HCT116 (cell line): Measurements from ENCODE around the gene CTDSP1.

ENCODE experiments used
- CBX3 ChIP-seq: IDR thresholded peaks from 2 replicates; pipeline ENCODE4 v1.6.1; 2012; ENCODE audit warnings: low read depth
- EZH2 ChIP-seq: fragments of 200-600 bp; sonication (generic); IDR thresholded peaks from 2 replicates; pipeline ENCODE4 v1.6.1; 2017; ENCODE audit warnings: antibody characterized with exemption, mixed run types
- JUND ChIP-seq: IDR thresholded peaks from 2 replicates; pipeline ENCODE4 v1.6.1; 2012
- POLR2A ChIP-seq: IDR thresholded peaks from 2 replicates; pipeline ENCODE4 v1.7.0; 2011; ENCODE audit warnings: borderline replicate concordance; ENCODE audit not compliant: insufficient read depth, insufficient read length; ENCODE audit errors: extremely low read depth
- POLR2AphosphoS5 ChIP-seq: IDR thresholded peaks from 2 replicates; pipeline ENCODE4 v1.6.1; 2011; ENCODE audit warnings: mild to moderate bottlenecking, low read depth, low read length, moderate library complexity
- RAD21 ChIP-seq: IDR thresholded peaks from 2 replicates; pipeline ENCODE4 v1.6.1; 2012; ENCODE audit warnings: low read depth, mild to moderate bottlenecking
- SIN3A ChIP-seq: IDR thresholded peaks from 2 replicates; pipeline ENCODE4 v1.6.1; 2012; ENCODE audit warnings: low read depth
- SP1 ChIP-seq: IDR thresholded peaks from 2 replicates; pipeline ENCODE4 v1.6.1; 2012; ENCODE audit warnings: low read depth
- ZFX ChIP-seq: fragments of 450-650 bp; IDR thresholded peaks from 2 replicates; pipeline ENCODE4 v1.6.1; 2017
- ZNF274 ChIP-seq: fragments of 200-500 bp; sonication (Bioruptor generic); IDR thresholded peaks from 2 replicates; pipeline ENCODE4 v1.6.1; 2014; ENCODE audit warnings: mild to moderate bottlenecking, low read depth, low read length, inconsistent platforms
- TF ChIP-seq, protein P1 (sequence below), 3 experiments: fragments of 200-600 bp in 1 of 3; sonication (generic) in 1 of 3; IDR thresholded peaks in 2 of 3; conservative IDR thresholded peaks in 1 of 3; 2 replicates each; pipeline ENCODE4 v1.5.1; 2012 to 2017; ENCODE audit warnings: low read depth in 2 of 3, low read length in 2 of 3, antibody characterized with exemption in 1 of 3, borderline replicate concordance in 1 of 3, control low read depth in 1 of 3, mild to moderate bottlenecking in 1 of 3, mixed read lengths in 1 of 3, mixed run types in 1 of 3, moderate library complexity in 1 of 3; ENCODE audit not compliant: insufficient read depth in 1 of 3
- TF ChIP-seq, protein P2 (sequence below): IDR thresholded peaks from 2 replicates; pipeline ENCODE4 v1.6.1; 2012
- TF ChIP-seq, protein P3 (sequence below): IDR thresholded peaks from 2 replicates; pipeline ENCODE4 v1.6.1; 2012; ENCODE audit warnings: low read depth
- TF ChIP-seq, protein P4 (sequence below): IDR thresholded peaks from 2 replicates; pipeline ENCODE4 v1.6.1; 2012

DNA sequence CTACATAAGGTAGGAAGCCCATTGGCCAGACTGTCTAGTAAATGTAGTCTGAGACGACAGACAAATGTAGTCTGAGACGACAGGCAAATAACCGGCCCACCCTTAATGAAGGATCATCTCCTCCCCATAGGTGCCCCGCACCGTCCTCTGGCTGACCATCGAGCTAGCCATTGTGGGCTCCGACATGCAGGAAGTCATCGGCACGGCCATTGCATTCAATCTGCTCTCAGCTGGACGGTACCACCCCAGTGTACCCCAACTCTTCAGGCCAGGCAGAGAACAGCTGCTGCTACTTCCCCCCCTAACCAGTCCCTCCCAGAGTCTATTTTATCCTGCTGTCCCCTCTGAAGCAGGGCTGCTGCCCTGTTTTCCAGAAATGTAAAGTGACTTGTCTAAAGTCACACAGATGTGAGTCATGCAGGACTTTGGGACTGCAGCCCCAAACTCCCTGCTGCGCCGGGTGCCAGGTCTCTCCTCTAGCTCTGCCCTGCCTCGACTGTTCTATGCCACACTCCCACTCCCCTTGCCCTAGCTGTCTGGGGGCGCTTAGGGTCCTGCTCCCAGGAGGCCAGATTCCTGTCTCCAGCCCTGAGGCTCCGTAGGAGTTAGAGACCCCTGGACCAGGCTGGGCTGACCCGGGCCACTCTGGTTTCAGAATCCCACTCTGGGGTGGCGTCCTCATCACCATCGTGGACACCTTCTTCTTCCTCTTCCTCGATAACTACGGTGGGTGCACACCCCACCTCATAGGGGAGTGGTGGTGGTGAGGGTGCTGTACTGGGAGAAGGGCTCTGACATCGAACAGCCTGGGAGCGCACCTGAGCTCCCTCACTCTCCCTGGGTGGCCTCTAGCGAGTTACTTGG, 12.9 kb upstream of the CTDSP1 start:
- TF ChIP-seq SIN3A (no peak), ZNF274 (no peak), SP1 (no peak), CBX3 (no peak), POLR2A (no peak), ZFX (no peak), JUND (no peak), POLR2AphosphoS5 (no peak), RAD21 (no peak), EZH2 (no peak)
- TF ChIP-seq, protein P1, sequence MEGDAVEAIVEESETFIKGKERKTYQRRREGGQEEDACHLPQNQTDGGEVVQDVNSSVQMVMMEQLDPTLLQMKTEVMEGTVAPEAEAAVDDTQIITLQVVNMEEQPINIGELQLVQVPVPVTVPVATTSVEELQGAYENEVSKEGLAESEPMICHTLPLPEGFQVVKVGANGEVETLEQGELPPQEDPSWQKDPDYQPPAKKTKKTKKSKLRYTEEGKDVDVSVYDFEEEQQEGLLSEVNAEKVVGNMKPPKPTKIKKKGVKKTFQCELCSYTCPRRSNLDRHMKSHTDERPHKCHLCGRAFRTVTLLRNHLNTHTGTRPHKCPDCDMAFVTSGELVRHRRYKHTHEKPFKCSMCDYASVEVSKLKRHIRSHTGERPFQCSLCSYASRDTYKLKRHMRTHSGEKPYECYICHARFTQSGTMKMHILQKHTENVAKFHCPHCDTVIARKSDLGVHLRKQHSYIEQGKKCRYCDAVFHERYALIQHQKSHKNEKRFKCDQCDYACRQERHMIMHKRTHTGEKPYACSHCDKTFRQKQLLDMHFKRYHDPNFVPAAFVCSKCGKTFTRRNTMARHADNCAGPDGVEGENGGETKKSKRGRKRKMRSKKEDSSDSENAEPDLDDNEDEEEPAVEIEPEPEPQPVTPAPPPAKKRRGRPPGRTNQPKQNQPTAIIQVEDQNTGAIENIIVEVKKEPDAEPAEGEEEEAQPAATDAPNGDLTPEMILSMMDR (IDR thresholded peaks at IDR 0.05 in 2 of 3, conservative IDR thresholded peaks at IDR 0.05 in 1 of 3; ENCODE audit: borderline replicate concordance in 1 of 3, insufficient read depth in 1 of 3, low read depth in 2 of 3, low read length in 2 of 3): no peak
- TF ChIP-seq, protein P2, sequence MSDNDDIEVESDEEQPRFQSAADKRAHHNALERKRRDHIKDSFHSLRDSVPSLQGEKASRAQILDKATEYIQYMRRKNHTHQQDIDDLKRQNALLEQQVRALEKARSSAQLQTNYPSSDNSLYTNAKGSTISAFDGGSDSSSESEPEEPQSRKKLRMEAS: no peak
- TF ChIP-seq, protein P3, sequence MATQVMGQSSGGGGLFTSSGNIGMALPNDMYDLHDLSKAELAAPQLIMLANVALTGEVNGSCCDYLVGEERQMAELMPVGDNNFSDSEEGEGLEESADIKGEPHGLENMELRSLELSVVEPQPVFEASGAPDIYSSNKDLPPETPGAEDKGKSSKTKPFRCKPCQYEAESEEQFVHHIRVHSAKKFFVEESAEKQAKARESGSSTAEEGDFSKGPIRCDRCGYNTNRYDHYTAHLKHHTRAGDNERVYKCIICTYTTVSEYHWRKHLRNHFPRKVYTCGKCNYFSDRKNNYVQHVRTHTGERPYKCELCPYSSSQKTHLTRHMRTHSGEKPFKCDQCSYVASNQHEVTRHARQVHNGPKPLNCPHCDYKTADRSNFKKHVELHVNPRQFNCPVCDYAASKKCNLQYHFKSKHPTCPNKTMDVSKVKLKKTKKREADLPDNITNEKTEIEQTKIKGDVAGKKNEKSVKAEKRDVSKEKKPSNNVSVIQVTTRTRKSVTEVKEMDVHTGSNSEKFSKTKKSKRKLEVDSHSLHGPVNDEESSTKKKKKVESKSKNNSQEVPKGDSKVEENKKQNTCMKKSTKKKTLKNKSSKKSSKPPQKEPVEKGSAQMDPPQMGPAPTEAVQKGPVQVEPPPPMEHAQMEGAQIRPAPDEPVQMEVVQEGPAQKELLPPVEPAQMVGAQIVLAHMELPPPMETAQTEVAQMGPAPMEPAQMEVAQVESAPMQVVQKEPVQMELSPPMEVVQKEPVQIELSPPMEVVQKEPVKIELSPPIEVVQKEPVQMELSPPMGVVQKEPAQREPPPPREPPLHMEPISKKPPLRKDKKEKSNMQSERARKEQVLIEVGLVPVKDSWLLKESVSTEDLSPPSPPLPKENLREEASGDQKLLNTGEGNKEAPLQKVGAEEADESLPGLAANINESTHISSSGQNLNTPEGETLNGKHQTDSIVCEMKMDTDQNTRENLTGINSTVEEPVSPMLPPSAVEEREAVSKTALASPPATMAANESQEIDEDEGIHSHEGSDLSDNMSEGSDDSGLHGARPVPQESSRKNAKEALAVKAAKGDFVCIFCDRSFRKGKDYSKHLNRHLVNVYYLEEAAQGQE: no peak
- TF ChIP-seq, protein P4, sequence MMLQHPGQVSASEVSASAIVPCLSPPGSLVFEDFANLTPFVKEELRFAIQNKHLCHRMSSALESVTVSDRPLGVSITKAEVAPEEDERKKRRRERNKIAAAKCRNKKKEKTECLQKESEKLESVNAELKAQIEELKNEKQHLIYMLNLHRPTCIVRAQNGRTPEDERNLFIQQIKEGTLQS: no peak
